Loucy (cell line): ENCODE results near the gene CPLX4.

Experiments used
- H2AFZ ChIP-seq: fragments of 200-600 bp; sonication (generic); 2 replicates; pipeline ENCODE4 v1.6.0; 2016; ENCODE audit warnings: antibody characterized with exemption, mild to moderate bottlenecking, low read length, moderate library complexity
- H3F3A ChIP-seq: fragments of 200-600 bp; 2 replicates; pipeline ENCODE4 v1.6.0; 2016; ENCODE audit warnings: antibody characterized with exemption, low read depth, mild to moderate bottlenecking
- H3K27me3 ChIP-seq: fragments of 200-600 bp; sonication (generic); 2 replicates; pipeline ENCODE4 v1.6.1; 2014; ENCODE audit warnings: low read length, mild to moderate bottlenecking; ENCODE audit not compliant: insufficient read depth, poor library complexity, severe bottlenecking
- H3K36me3 ChIP-seq: fragments of 200-600 bp; sonication (generic); 2 replicates; pipeline ENCODE4 v1.6.1; 2016; ENCODE audit warnings: low read length; ENCODE audit not compliant: insufficient read depth
- H3K4me1 ChIP-seq: fragments of 200-600 bp; sonication (generic); 2 replicates; pipeline ENCODE4 v1.5.1; 2014; ENCODE audit warnings: low read length, mild to moderate bottlenecking; ENCODE audit not compliant: insufficient read depth, poor library complexity, severe bottlenecking
- H3K4me2 ChIP-seq: fragments of 200-600 bp; sonication (generic); 2 replicates; pipeline ENCODE4 v1.6.0; 2014; ENCODE audit warnings: antibody characterized with exemption, low read length, low read depth, mild to moderate bottlenecking; ENCODE audit not compliant: poor library complexity, severe bottlenecking
- H3K4me3 ChIP-seq: fragments of 200-600 bp; sonication (generic); 2 replicates; pipeline ENCODE4 v1.5.1; 2014; ENCODE audit warnings: low read length, mild to moderate bottlenecking, mixed read lengths; ENCODE audit not compliant: poor library complexity, severe bottlenecking
- H3K79me2 ChIP-seq: fragments of 200-600 bp; sonication (generic); 2 replicates; pipeline ENCODE4 v1.6.1; 2014; ENCODE audit warnings: low read length; ENCODE audit not compliant: insufficient read depth
- H3K9ac ChIP-seq: fragments of 200-600 bp; sonication (generic); 2 replicates; pipeline ENCODE4 v1.6.0; 2014; ENCODE audit warnings: mild to moderate bottlenecking, low read depth, low read length, moderate library complexity; ENCODE audit not compliant: poor library complexity, severe bottlenecking
- H3K9me2 ChIP-seq: fragments of 200-600 bp; sonication (generic); replicated peaks from 2 replicates; pipeline ENCODE4 v1.6.1; 2016; ENCODE audit warnings: low read depth, low read length, mixed read lengths
- H3K9me3 ChIP-seq: fragments of 200-600 bp; sonication (generic); 2 replicates; pipeline ENCODE4 v1.6.1; 2014; ENCODE audit warnings: mild to moderate bottlenecking, antibody characterized with exemption, low read length, low read depth; ENCODE audit not compliant: insufficient read depth
- H4K20me1 ChIP-seq: fragments of 200-600 bp; sonication (generic); 2 replicates; pipeline ENCODE4 v1.6.0; 2014; ENCODE audit warnings: antibody characterized with exemption, low read length, mild to moderate bottlenecking; ENCODE audit not compliant: insufficient read depth, poor library complexity, severe bottlenecking
- CTCF ChIP-seq: fragments of 200-600 bp; sonication (generic); conservative IDR thresholded peaks from 2 replicates; pipeline ENCODE4 v1.5.1; 2014; ENCODE audit warnings: mild to moderate bottlenecking, antibody characterized with exemption, low read length
- EZH2phosphoT487 ChIP-seq: fragments of 200-600 bp; IDR thresholded peaks from 2 replicates; pipeline ENCODE4 v1.6.1; 2018; ENCODE audit warnings: antibody characterized with exemption, mild to moderate bottlenecking, moderate library complexity, borderline replicate concordance

CPLX4 gene

GRCh38 chr18:59274533-59274928 is 43.9 kb downstream of the CPLX4 start:
- Histone ChIP-seq H3K36me3 (no peaks in the 10 kb centered on the region), H4K20me1 (no peaks in the 10 kb centered on the region), H3K9ac (no peak overlapping the region), H2AFZ (no peak overlapping the region), H3K9me3 (no peaks in the 10 kb centered on the region), H3K27me3 (no peaks in the 10 kb centered on the region), H3K4me3 (no peak overlapping the region), H3F3A (no peaks in the 10 kb centered on the region), H3K9me2 (no peaks in the 10 kb centered on the region), H3K4me2 (no peak overlapping the region), H3K79me2 (no peaks in the 10 kb centered on the region), H3K4me1 (no peaks in the 10 kb centered on the region)
- no peak for TF ChIP-seq EZH2phosphoT487
- TF ChIP-seq CTCF, result no peak

GRCh38 chr18:59273759-59274532 is 44.5 kb downstream of the CPLX4 start:
- H3K9ac ChIP-seq, result no peak overlapping the region
- no peaks in the 10 kb centered on the region for H3K9me3 ChIP-seq
- H3K4me1 ChIP-seq, result no peaks in the 10 kb centered on the region
- no peaks in the 10 kb centered on the region for H3K36me3 ChIP-seq
- no peak for TF ChIP-seq CTCF
- TF ChIP-seq EZH2phosphoT487, result no peak
- no peaks in the 10 kb centered on the region for H3K9me2 ChIP-seq
- H4K20me1 ChIP-seq, result no peaks in the 10 kb centered on the region
- no peak overlapping the region for H3K4me3 ChIP-seq
- H2AFZ ChIP-seq, result no peak overlapping the region
- no peak overlapping the region for H3K4me2 ChIP-seq
- H3F3A ChIP-seq, result no peaks in the 10 kb centered on the region
- H3K27me3 ChIP-seq, result no peaks in the 10 kb centered on the region
- H3K79me2 ChIP-seq, result no peaks in the 10 kb centered on the region

GRCh38 chr18:59272891-59273758 is 45.3 kb downstream of the CPLX4 start, which contains the start of gene RAX:
TSS of gene RAX (minus strand) at chr18:59273454. CDS start at chr18:59273206, 248 bp downstream.
- Histone ChIP-seq H3K9me2 (no peaks in the 10 kb centered on the region), H3K4me2 (no peak within 1 kb of the TSS), H3K9ac (no peak within 1 kb of the TSS), H3K79me2 (no peaks in the 10 kb centered on the region), H4K20me1 (no peaks in the 10 kb centered on the region), H3F3A (no peaks in the 10 kb centered on the region), H3K4me1 (no peaks in the 10 kb centered on the region), H3K4me3 (no peak within 1 kb of the TSS), H2AFZ (no peak within 1 kb of the TSS), H3K27me3 (no peaks in the 10 kb centered on the region), H3K9me3 (no peaks in the 10 kb centered on the region), H3K36me3 (no peaks in the 10 kb centered on the region)
- no peak for TF ChIP-seq EZH2phosphoT487
- TF ChIP-seq CTCF, result no peak
